Measurements from ENCODE around the gene FHAD1. TPM values are rescaled to one million over a fixed set of nuclear protein-coding genes. Genes with fewer than 3 reads are reported as not detected.
"Not testable (repeated sequence)": the region's sequence is repeated elsewhere in the genome, so short reads cannot be mapped to it uniquely, and the experiment has no call there.

Gene FHAD1
- total RNA-seq, 1 experiment from 2014 or later: 0.45 TPM

GRCh38 chr1:15370268-15370667 lies 123.2 kb downstream of the FHAD1 start:
- Histone ChIP-seq H3K27ac (ENCODE audit: low read length) (no peak overlapping the region), H3K4me1 (ENCODE audit: low read length) (no peaks in the 10 kb centered on the region), H3K9me3 (ENCODE audit: low read length) (no peaks in the 10 kb centered on the region), H3K27me3 (ENCODE audit: low read length) (no peaks in the 10 kb centered on the region), H3K4me3 (ENCODE audit: low read length) (no peak overlapping the region), H3K9ac (ENCODE audit: low read length) (no peak overlapping the region), H3K36me3 (ENCODE audit: insufficient read depth, low read length) (no peaks in the 10 kb centered on the region), H3K4me2 (ENCODE audit: low read depth, low read length, poor library complexity, severe bottlenecking) (no peak overlapping the region), H3K79me2 (ENCODE audit: low read length) (no peaks in the 10 kb centered on the region), H4K20me1 (ENCODE audit: insufficient read depth, low read depth, low read length) (no peaks in the 10 kb centered on the region), H2AFZ (ENCODE audit: low read length) (no peak overlapping the region), H3K9me2 (replicated peaks; ENCODE audit: insufficient read depth, low read length) (no peaks in the 10 kb centered on the region)
- no peak for DNase-seq

DNA sequence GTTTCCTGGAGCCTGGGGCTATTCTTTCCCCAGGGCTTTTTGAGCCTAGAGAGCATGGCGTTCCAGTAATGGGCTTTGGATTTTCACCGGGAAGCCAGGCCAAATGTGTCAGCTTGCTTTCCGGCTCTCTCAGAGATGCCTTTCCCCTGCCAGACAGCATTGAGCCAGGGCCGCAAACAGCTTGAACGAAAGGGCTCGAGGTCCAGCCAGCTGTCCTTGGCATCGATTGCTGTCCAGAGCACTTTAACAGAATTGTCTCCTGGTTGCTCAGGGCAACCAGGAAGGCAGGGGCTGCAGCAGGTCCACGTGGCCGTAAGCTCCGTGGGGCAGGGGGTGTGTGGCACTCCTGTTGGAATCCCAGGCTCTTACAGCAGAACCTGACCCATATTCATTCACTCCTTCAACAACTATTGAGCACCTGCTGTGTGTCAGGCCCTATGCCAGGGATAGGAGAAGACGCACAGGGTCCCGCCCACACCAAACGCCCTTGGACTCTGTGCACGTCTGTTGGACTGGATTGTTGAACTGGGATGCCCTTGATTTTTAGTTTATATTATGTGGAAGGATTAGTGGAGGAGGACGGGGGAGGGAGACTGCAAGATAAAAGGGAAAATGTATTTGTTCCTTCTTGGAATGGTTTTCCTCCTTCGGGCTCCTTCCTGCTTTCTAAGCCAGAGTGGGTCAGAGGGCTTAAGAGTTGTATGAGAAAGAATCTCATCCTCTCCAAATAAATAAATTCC lies 123.9 kb downstream of the FHAD1 start:
- Histone ChIP-seq H3K9ac (ENCODE audit: low read length) (no peak overlapping the region), H3K27me3 (ENCODE audit: low read length) (no peaks in the 10 kb centered on the region), H3K9me3 (ENCODE audit: low read length) (no peaks in the 10 kb centered on the region), H3K36me3 (ENCODE audit: insufficient read depth, low read length) (no peaks in the 10 kb centered on the region), H3K9me2 (replicated peaks; ENCODE audit: insufficient read depth, low read length) (no peaks in the 10 kb centered on the region), H3K79me2 (ENCODE audit: low read length) (no peaks in the 10 kb centered on the region), H3K27ac (ENCODE audit: low read length) (no peak overlapping the region), H4K20me1 (ENCODE audit: insufficient read depth, low read depth, low read length) (no peaks in the 10 kb centered on the region), H2AFZ (ENCODE audit: low read length) (no peak overlapping the region), H3K4me1 (ENCODE audit: low read length) (no peaks in the 10 kb centered on the region), H3K4me3 (ENCODE audit: low read length) (no peak overlapping the region), H3K4me2 (ENCODE audit: low read depth, low read length, poor library complexity, severe bottlenecking) (no peak overlapping the region)
- no peak for DNase-seq

- no peaks in the 10 kb centered on the region for H3K36me3 ChIP-seq (ENCODE audit: insufficient read depth, low read length)
- H4K20me1 ChIP-seq (ENCODE audit: insufficient read depth, low read depth, low read length): no peaks in the 10 kb centered on the region
- H2AFZ ChIP-seq (ENCODE audit: low read length): no peak overlapping the region
- H3K79me2 ChIP-seq (ENCODE audit: low read length): no peaks in the 10 kb centered on the region
- no peak overlapping the region for H3K27ac ChIP-seq (ENCODE audit: low read length)
- no peak overlapping the region for H3K9ac ChIP-seq (ENCODE audit: low read length)
- no peak for DNase-seq
- H3K9me3 ChIP-seq (ENCODE audit: low read length): no peaks in the 10 kb centered on the region
- H3K4me2 ChIP-seq (ENCODE audit: low read depth, low read length, poor library complexity, severe bottlenecking): no peak overlapping the region
- no peaks in the 10 kb centered on the region for H3K4me1 ChIP-seq (ENCODE audit: low read length)
- no peaks in the 10 kb centered on the region for H3K9me2 ChIP-seq (replicated peaks; ENCODE audit: insufficient read depth, low read length)
- H3K4me3 ChIP-seq (ENCODE audit: low read length): no peak overlapping the region
- no peaks in the 10 kb centered on the region for H3K27me3 ChIP-seq (ENCODE audit: low read length)
Measured at GRCh38 chr1:15371610-15372545, 124.9 kb downstream of the FHAD1 start.

DNA sequence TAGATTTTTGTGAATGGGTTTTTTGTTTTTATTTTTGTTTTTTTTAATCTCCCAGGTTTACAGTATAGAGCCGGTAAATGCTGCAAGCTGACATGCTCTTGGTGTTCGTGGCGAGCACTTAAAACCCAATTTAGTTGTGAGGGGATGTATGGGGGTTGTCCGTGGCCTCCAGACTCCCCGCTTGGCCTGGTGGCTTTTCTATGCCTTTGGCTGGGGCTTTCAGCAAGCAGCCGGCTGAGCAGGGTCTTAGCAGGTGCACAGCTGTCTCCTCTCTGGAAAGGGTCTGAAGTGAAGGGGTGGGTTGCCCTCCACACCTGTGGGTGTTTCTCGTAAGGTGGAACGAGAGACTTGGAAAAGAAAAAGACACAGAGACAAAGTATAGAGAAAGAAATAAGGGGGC lies 131.7 kb downstream of the FHAD1 start:
- Histone ChIP-seq H3K4me1 (ENCODE audit: low read length) (no peaks in the 10 kb centered on the region), H3K4me3 (ENCODE audit: low read length) (no peak overlapping the region), H3K9me2 (replicated peaks; ENCODE audit: insufficient read depth, low read length) (no peaks in the 10 kb centered on the region), H3K9me3 (ENCODE audit: low read length) (no peaks in the 10 kb centered on the region), H4K20me1 (ENCODE audit: insufficient read depth, low read depth, low read length) (no peaks in the 10 kb centered on the region), H3K27me3 (ENCODE audit: low read length) (no peaks in the 10 kb centered on the region), H2AFZ (ENCODE audit: low read length) (no peak overlapping the region), H3K27ac (ENCODE audit: low read length) (no peak overlapping the region), H3K36me3 (ENCODE audit: insufficient read depth, low read length) (no peaks in the 10 kb centered on the region), H3K79me2 (ENCODE audit: low read length) (no peaks in the 10 kb centered on the region), H3K4me2 (ENCODE audit: low read depth, low read length, poor library complexity, severe bottlenecking) (no peak overlapping the region), H3K9ac (ENCODE audit: low read length) (no peak overlapping the region)
- no peak for DNase-seq

DNA sequence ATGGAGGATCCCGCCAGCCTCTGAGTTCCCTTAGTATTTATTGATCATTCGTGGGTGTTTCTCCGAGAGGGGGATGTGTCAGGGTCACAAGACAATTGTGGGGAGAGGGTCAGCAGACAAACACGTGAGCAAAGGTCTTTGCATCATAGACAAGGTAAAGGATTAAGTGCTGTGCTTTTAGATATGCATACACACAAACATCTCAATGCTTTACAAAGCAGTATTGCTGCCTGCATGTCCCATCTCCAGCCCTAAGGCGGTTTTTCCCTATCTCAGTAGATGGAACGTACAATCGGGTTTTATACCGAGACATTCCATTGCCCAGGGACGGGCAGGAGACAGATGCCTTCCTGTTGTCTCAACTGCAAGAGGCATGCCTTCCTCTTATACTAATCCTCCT lies 132.1 kb downstream of the FHAD1 start:
- H3K9me3 ChIP-seq (ENCODE audit: low read length); H2AFZ ChIP-seq (ENCODE audit: low read length); H3K27me3 ChIP-seq (ENCODE audit: low read length); H3K36me3 ChIP-seq (ENCODE audit: insufficient read depth, low read length); H3K79me2 ChIP-seq (ENCODE audit: low read length); H3K9ac ChIP-seq (ENCODE audit: low read length); H3K4me2 ChIP-seq (ENCODE audit: low read depth, low read length, poor library complexity, severe bottlenecking); DNase-seq; H3K9me2 ChIP-seq (replicated peaks; ENCODE audit: insufficient read depth, low read length); H3K4me3 ChIP-seq (ENCODE audit: low read length); H3K4me1 ChIP-seq (ENCODE audit: low read length); H3K27ac ChIP-seq (ENCODE audit: low read length); H4K20me1 ChIP-seq (ENCODE audit: insufficient read depth, low read depth, low read length): not testable (repeated sequence)

- Histone ChIP-seq H3K27me3 (ENCODE audit: low read length) (no peaks in the 10 kb centered on the region), H2AFZ (ENCODE audit: low read length) (no peak overlapping the region), H3K9ac (ENCODE audit: low read length) (no peak overlapping the region), H4K20me1 (ENCODE audit: insufficient read depth, low read depth, low read length) (no peaks in the 10 kb centered on the region), H3K27ac (ENCODE audit: low read length) (no peak overlapping the region), H3K4me2 (ENCODE audit: low read depth, low read length, poor library complexity, severe bottlenecking) (no peak overlapping the region), H3K79me2 (ENCODE audit: low read length) (no peaks in the 10 kb centered on the region), H3K9me3 (ENCODE audit: low read length) (no peaks in the 10 kb centered on the region), H3K4me3 (ENCODE audit: low read length) (no peak overlapping the region), H3K4me1 (ENCODE audit: low read length) (peaks cover 5% of the 10 kb centered on the region), H3K9me2 (replicated peaks; ENCODE audit: insufficient read depth, low read length) (no peaks in the 10 kb centered on the region), H3K36me3 (ENCODE audit: insufficient read depth, low read length) (no peaks in the 10 kb centered on the region)
- DNase-seq: no peak
Measured at GRCh38 chr1:15380601-15381508, 133.8 kb downstream of the FHAD1 start.

DNA sequence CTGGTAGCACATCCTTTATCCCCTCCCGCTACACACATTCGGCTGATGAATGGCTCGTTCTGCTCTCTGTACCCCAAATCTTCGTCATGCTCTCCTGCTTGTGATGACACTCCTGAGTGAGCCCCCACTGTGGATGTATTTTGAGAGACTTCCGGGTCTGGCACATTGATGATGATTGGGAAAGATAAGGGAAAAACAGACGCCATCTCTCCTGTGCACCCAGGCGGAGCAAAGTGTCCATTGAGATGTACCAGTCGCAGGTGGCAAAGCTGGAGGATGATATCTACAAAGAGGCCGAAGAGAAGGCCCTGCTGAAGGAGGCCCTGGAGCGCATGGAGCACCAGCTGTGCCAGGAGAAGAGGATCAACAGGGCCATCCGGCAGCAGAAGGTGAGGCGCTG lies 134.8 kb downstream of the FHAD1 start:
- Histone ChIP-seq H3K9ac (ENCODE audit: low read length) (no peak overlapping the region), H3K4me3 (ENCODE audit: low read length) (no peak overlapping the region), H3K79me2 (ENCODE audit: low read length) (no peaks in the 10 kb centered on the region), H3K4me1 (ENCODE audit: low read length) (peaks cover 5% of the 10 kb centered on the region), H4K20me1 (ENCODE audit: insufficient read depth, low read depth, low read length) (no peaks in the 10 kb centered on the region), H3K9me2 (replicated peaks; ENCODE audit: insufficient read depth, low read length) (no peaks in the 10 kb centered on the region), H2AFZ (ENCODE audit: low read length) (no peak overlapping the region), H3K9me3 (ENCODE audit: low read length) (no peaks in the 10 kb centered on the region), H3K27me3 (ENCODE audit: low read length) (no peaks in the 10 kb centered on the region), H3K36me3 (ENCODE audit: insufficient read depth, low read length) (no peaks in the 10 kb centered on the region), H3K27ac (ENCODE audit: low read length) (no peak overlapping the region), H3K4me2 (ENCODE audit: low read depth, low read length, poor library complexity, severe bottlenecking) (no peak overlapping the region)
- no peak for DNase-seq
